GM19025 (cell line): ENCODE data around the gene GAD2.

Experiments
- ATAC-seq: cut with Tn5 transposase; IDR thresholded peaks from one replicate; pipeline ENCODE4 v1.9.1; 2021; ENCODE audit warnings: mild to moderate bottlenecking, low read depth, moderate library complexity; ENCODE audit not compliant: unreplicated experiment

GAD2 gene

GRCh38 chr10:26221541-26221940, 5.0 kb downstream of the GAD2 start:
- ATAC-seq = no peak

- ATAC-seq = no peak
Measured at GRCh38 chr10:26222563-26222962, 6.0 kb downstream of the GAD2 start.

- no peak for ATAC-seq
Measured at GRCh38 chr10:26225322-26225721, 8.7 kb downstream of the GAD2 start.

- no peak for ATAC-seq
Measured at GRCh38 chr10:26227786-26228185, 11.2 kb downstream of the GAD2 start.

GRCh38 chr10:26232174-26232573, 15.6 kb downstream of the GAD2 start:
- no peak for ATAC-seq

GRCh38 chr10:26235761-26236160, 19.2 kb downstream of the GAD2 start:
- no peak for ATAC-seq

GRCh38 chr10:26238378-26238777, 21.8 kb downstream of the GAD2 start:
- no peak for ATAC-seq

GRCh38 chr10:26242706-26243350, 26.3 kb downstream of the GAD2 start:
- no peak for ATAC-seq

- no peak for ATAC-seq
Measured at GRCh38 chr10:26243351-26243720, 26.8 kb downstream of the GAD2 start.

- ATAC-seq = no peak
Measured at GRCh38 chr10:26249681-26250080, 33.1 kb downstream of the GAD2 start.

GRCh38 chr10:26251925-26252324, 35.4 kb downstream of the GAD2 start:
- no peak for ATAC-seq

- ATAC-seq = no peak
Measured at GRCh38 chr10:26254616-26255015, 38.0 kb downstream of the GAD2 start.

- no peak for ATAC-seq
Measured at GRCh38 chr10:26259341-26259740, 42.8 kb downstream of the GAD2 start.

GRCh38 chr10:26269754-26270153, 53.2 kb downstream of the GAD2 start:
- no peak for ATAC-seq

- ATAC-seq = no peak
Measured at GRCh38 chr10:26274391-26274790, 57.8 kb downstream of the GAD2 start.

GRCh38 chr10:26278295-26278694, 61.7 kb downstream of the GAD2 start:
- ATAC-seq = no peak

GRCh38 chr10:26290236-26290635, 73.7 kb downstream of the GAD2 start:
- ATAC-seq = no peak

GRCh38 chr10:26291721-26292480, 75.3 kb downstream of the GAD2 start:
- no peak for ATAC-seq

GRCh38 chr10:26296360-26296759, 79.8 kb downstream of the GAD2 start:
- no peak for ATAC-seq

- no peak for ATAC-seq
Measured at GRCh38 chr10:26300001-26300400, 83.4 kb downstream of the GAD2 start.

- no peak for ATAC-seq
Measured at GRCh38 chr10:26303366-26303765, 86.8 kb downstream of the GAD2 start.

GRCh38 chr10:26310361-26310760, 93.8 kb downstream of the GAD2 start:
- ATAC-seq = peak; percentile 62
